Skeletal muscle cell (primary cell): ENCODE measurements around the gene TNNC2.
A peak's percentile ranks its signal among the peaks of the same experiment; 100 is the strongest.
"Not testable (repeated sequence)": the region's sequence is repeated elsewhere in the genome, so short reads cannot be mapped to it uniquely, and the experiment has no call there.

ENCODE experiments used
- DNase-seq: peaks from one replicate; pipeline ENCODE4 v3.0.0-alpha.2; 2010; ENCODE audit warnings: low read depth
- H3K4me3 ChIP-seq: 2 replicates; pipeline ENCODE4 v1.5.1; 2011; ENCODE audit warnings: low read depth, mild to moderate bottlenecking, control low read depth, low read length, moderate library complexity

Gene TNNC2

DNA sequence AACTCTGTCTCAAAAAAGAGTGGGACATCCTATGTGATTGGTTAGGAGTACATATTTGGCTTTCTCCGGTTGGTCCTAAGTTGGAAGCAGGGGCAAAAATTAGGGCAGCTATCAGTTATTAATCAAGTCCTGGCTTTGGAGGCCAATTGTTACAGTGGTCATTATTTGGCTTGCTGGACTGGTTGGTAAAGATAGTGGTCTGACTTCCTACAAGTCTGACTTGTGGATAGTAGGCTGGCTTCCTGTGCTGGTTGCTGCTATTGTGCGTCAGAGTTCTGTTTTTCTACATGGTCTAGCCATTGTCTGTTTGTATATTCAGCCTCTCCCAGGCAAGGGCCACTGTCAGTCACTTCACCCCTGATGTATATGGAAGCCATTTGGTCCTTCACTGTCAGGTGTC lies 23.1 kb upstream of the TNNC2 start:
- no peak overlapping the region for H3K4me3 ChIP-seq
- DNase-seq = no peak

DNA sequence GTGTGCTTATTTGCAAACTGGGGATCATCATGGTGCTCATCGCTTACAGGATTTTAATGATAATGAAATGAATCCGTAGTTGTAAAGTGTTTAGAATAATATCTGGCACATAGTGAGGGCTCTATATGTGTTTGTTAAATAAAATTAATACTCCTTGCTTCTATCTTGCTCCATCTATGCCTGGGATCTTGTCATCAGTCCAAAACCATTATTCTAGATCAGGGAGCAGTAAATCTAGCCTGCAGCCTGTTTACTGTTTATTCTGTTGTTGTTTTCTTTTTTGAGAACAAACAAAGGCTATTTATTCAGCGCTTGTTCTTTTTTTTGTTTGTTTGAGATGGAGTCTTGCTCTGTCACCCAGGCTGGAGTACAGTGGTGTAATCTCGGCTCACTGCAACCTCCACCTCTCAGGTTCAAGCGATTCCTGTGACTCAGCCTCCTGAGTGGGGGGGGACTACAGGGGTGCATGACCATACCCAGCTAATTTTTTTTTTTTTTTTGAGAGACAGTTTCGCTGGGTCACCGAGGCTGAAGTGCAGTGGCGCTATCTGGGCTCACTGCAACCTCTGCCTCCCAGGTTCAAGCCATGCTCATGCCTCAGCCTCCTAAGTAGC lies 22.0 kb upstream of the TNNC2 start:
- H3K4me3 ChIP-seq = no peak overlapping the region
- DNase-seq = no peak

DNA sequence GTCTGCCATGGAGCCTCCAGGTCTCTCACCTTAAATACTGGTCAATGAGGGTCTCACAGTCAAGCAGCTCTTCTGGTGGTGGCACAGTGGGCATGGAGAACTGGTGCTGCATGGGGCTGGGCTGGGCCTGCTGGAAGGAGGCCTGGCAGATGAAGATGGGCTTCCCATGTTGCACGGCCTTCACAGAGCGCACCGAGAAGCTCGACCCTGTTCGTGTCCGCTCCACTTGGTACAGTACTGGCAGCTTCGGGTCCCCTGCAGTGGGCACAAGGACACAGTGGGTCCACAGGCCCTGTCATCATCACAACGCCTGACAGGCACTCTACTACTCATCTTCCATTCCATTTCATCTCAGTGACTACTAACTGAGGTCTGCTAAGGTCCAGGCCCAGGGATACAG lies 21.3 kb upstream of the TNNC2 start:
- DNase-seq = no peak
- H3K4me3 ChIP-seq = no peak overlapping the region

DNA sequence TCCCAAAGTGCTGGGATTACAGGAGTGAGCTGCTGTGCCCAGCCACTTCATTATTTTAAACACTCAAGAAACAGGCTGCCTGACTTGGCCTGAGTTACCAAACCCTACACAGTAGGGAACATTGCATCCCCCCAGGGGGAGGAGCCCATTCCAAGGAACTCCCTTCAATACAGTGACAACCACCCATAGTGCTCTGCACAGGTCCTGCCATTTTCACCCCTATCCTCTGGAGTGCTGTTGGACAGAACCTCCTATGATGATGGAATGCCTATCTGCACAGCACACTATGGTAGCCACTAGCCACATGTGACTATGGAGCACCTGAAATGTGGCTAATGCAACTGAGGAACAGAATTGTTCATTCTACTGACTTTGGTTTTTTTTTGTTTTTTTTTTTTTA lies 18.3 kb upstream of the TNNC2 start:
- DNase-seq = no peak
- no peak overlapping the region for H3K4me3 ChIP-seq

DNA sequence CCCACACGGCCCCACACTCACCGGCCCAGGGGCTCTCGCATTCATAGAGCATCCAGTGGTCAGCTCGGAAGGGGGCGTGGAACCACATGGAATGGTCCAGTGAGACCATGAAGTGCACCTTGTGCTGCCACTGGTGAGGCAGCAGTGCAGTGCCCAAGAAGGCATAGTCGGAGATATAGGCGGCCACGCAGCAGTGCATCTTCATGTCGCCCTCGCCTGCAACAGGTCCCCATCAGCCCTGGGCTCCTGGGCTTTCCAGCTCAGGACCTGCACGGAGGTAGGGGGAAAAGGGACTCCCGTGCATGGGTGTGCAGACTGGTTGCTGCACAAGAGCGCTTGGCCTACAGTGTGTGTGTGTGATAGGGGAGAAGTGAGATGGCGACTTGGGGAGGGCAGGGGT lies 16.4 kb upstream of the TNNC2 start:
- H3K4me3 ChIP-seq = no peak overlapping the region
- no peak for DNase-seq

DNA sequence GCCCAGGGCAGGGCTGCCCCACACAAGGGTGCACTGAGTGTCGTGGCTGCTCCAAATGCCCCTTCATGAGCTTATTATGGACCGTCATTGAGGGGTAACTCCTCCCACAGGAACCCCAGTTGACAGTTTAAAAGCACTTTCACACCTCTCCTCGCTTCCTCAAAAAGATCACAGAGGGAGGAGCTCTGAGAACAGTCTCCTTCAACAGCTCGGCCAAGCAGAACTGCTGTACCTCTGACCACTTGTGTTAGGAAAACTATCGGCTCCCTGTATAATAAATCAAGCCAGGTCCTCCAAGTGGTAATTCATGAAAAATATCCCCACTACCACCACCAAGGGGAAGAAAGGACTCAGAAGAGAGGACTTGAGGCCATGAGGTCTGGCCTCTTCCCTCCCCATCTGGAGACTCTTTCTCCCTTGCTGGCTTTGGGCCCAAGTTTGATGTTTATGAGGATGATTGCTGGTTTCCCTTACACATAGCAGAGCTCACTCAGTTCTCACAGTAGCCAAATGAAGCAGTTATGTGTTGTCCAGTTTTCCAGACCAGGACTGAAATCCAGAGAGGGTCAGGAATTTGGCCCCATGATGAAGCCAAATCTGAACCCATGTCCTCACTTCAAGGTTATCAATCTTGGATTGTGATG lies 15.2 kb upstream of the TNNC2 start:
- no peak overlapping the region for H3K4me3 ChIP-seq
- DNase-seq = no peak

DNA sequence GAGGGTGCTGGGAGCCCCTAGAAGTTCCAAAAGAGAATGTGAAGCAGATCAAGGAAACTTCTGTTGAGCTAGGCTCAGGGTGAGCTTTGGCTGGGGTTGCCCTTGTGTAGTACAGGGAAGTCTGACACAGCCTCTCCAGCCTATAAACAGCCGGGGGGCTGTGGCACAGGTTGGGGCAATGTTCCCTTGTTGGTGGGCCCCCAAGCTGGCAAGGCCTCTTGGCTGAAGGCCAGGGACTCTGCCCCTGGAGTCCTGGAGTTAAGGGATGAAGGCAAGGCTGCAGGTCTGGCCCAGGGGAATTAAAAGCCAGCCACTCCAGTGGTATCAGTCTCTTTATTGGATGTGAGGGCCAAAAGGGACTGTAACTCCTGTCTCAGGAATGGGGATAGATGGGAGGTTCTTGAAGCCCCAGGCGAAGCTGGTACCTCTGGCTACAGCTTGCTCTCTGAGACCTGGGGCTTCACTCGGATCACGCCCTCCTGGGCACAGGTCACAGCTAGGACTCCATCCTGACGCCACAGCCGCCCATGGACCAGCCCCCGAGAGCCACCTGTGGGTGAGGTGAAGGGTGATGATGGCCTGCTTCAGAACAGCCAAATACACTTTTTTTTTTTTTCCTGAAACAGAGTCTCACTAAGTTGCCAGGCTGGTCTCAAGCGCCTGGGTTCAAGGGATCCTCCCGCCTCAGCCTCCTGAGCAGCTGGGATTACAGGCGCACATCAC lies 14.5 kb upstream of the TNNC2 start:
- no peak for DNase-seq
- H3K4me3 ChIP-seq = no peak overlapping the region

DNA sequence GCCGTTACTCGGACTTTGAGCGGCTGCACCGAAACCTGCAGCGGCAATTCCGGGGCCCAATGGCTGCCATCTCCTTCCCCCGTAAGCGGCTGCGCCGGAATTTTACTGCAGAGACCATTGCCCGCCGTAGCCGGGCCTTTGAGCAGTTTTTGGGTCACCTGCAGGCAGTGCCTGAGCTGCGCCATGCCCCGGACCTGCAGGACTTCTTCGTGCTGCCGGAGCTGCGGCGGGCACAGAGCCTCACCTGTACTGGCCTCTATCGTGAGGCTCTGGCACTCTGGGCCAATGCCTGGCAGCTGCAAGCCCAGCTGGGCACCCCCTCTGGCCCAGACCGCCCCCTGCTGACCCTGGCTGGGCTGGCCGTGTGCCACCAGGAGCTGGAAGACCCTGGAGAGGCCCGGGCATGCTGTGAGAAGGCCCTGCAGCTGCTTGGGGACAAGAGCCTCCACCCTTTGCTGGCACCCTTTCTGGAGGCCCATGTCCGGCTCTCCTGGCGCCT lies 13.6 kb upstream of the TNNC2 start:
- DNase-seq = no peak
- no peak overlapping the region for H3K4me3 ChIP-seq

DNA sequence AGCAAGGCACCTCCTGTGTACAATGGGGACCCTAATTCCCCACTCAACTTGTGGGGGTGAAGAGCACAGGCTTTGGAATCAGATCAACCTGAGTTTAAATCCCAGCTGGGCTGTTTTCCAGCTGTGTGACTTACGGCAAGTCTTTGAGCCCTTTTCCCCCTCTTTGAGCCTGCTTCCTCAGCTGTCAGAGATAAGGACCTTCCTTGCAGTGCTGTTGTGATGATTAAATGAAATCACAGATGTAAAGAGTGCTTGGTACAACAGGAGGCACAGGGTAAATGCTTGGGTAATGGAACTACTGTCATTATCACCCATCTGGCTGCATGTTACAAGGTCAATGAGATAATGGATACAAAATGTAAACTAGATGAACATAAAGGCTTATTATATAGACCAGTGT lies 9.7 kb upstream of the TNNC2 start:
- no peak for DNase-seq
- H3K4me3 ChIP-seq = no peak overlapping the region

DNA sequence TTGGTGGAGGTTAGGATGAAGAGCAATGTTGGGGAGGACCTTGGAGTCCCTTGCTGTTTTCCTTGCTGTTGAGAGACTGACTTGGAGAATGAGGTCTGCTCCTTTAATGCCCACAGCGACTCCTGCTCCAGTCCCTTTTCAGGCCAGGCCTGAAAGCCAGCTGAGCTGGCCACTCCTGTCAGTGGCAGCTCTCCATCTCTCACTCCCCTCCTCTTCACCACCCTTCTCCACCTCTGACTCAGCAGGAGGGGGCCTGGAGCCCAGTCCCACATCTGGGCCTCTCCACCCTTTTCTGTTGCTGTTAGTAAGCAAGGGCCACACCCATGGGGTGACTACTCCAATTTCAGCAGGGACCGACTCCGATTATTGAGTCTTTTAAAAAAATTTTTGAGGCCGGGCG lies 8.7 kb upstream of the TNNC2 start:
- no peak for DNase-seq
- H3K4me3 ChIP-seq = no peak overlapping the region

DNA sequence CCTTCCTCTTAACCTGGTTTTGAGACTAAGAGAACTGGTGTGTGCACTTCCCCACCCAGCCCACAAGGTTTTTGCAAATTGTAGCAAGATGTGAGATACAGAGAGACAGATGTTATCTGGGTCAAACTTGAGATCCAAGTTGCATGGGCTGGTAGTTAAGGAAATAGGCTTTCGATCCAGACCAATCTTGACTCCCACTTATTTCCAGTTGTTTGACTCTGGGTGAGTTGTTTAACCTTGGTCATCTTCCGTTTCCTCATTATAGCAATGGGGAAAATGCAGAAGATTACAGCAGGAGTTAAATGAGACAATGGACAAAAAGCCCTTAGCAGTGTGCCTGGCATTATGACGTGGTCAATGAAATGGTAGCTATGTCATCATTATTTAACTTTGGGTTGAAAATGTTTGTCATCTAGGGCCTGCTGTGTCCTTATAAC lies 8.2 kb upstream of the TNNC2 start:
- no peak for DNase-seq
- H3K4me3 ChIP-seq = peak overlapping the region; percentile 74

DNA sequence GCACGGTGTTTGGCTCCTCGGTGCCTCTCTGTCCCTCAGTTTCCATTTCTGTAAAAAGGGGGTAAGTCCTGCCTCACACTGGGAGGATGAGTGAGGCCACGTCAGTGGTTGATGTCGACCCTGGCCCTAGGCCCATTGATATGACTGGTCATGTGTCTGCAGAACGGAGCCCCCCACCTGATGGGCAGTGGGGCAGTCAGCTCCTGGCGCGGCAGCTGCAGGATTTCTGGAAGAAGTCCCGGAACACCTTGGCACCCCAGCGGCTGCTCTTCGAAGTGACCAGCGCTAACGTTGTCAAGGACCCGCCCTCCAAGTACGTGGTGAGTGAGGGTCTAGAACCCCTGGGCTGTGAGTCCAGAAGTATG lies 7.7 kb upstream of the TNNC2 start:
- no peak for DNase-seq
- H3K4me3 ChIP-seq = peak overlapping the region; percentile 74

DNA sequence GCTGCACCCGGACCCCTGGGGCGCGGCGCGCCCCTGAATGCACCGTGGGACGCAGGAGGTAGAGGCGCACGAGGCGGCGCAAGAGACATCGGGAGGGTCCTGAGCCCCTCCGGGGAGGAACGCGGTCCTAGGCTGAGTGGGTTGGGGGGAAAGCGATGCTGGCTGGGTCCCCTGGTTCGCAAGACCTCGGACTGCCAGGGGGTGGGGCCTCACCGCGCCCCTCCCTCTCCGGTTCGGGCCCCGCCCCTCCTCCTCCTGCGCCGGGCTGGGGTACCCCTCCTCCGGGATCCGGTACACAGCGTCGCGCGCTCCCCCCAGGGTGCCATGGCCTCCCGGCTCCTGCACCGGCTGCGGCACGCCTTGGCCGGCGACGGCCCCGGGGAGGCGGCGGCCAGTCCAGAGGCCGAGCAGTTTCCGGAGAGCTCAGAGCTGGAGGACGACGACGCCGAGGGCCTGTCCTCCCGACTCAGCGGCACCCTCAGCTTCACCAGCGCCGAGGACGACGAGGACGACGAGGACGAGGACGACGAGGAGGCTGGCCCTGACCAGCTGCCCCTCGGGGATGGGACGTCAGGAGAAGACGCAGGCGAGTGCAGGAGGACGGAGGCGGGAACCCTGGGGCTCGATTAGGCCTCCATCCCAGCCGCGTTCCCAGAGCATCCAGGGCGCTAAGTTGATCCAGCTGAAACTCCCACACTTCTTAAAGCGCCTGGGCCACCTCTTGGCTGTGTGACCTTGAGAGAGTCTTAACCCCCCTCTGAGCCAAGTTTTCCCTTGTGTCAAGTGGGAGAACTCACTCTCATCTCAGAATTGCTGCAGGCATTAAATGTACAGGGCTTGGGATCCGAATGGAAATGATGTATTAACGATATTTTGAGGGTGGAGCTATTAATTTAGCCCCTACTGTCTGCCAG lies 7.0 kb upstream of the TNNC2 start:
- no peak for DNase-seq

DNA sequence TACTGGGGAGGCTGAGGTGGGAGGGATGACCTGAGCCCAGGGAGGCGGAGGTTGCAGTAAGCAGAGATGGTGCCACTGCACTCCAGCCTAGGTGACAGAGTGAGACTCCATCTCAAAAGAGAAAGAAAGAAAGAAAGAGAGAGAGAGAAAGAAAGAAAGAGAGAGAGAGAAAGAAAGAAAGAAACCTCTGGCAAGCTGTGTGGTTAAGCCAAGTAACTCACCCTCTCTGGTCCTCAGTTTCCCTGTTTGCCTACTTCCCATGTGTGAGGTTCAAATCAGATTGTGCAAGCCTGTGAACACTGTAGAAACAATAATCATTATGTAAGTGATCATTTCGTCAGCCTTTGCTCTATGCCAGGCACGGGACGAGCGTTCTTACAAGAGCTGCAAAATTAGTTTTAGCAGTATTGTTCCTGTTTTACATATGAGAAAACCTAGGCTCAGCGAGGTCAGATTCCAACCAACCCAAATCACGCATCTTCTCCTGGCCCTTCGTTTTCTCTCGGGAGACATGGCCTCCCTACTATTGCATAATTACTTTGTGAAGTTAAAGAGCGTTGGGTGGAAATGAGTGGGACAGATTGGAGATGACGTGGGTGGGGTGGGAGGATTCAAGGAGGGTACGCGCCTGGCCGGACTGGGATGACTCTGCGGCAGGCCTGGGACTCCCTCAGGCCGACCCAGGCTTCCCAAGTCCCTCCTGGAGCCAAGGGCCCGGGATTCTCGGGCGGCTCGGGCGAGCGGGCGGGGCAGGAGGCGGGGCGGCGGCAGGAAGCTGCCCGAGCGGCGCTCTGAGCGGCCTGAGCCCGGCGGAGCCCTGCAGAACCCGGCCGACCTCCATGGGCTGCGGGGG lies 6.1 kb upstream of the TNNC2 start, which contains the start of gene SNX21:
Gene SNX21, plus strand, starts transcription at position 770 of the 853 bp plus-strand sequence. CDS start 121 bp downstream, outside the sequence.
- peak within 1 kb of the TSS; percentile 74 for H3K4me3 ChIP-seq

More for the DNA sequence above, 7.0 kb upstream of the TNNC2 start:
- peak overlapping the region; percentile 74 for H3K4me3 ChIP-seq

DNA sequence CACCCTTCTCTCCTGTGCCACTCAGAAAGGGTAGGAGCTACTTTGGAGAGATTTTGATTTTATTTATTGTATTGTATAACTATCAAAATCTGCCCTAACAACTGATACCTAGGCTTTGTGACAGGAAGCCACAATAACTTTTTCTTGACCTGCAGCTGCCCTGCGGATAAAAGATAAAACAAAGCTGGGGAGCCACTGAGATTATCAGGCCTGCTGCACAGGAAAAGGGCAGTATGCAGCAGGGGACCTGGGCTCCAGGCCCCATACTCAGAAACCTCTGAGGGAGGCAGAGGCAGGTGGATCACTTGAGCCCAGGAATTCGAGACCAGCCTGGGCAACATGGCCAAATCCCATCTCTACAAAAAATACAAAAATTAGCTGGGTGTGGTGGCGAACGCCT lies 5.5 kb upstream of the TNNC2 start:
- H3K4me3 ChIP-seq = no peak overlapping the region
- no peak for DNase-seq

More for the DNA sequence above, 6.1 kb upstream of the TNNC2 start, which contains the start of gene SNX21:
- DNase-seq = peak; percentile 87

DNA sequence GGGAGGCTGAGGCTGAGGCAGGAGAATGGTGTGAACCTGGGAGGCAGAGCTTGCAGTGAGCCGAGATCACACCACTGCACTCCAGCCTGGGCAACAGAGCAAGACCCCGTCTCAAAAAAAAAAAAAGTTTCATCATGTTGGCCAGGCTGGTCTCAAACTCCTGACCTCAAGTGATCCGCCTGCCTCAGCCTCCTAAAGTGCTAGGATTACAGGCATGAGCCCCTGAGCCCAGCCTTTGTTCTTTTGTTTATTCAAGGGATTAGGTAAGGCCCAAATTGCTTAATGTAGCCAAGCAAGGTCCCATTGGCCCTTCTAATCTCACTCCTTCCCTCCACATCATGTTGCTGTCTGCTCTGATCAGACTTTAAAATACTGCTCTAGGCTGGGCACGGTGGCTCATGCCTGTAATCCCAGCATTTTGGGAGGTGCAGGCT lies 2.6 kb upstream of the TNNC2 start:
- H3K4me3 ChIP-seq, DNase-seq: not testable (repeated sequence)

DNA sequence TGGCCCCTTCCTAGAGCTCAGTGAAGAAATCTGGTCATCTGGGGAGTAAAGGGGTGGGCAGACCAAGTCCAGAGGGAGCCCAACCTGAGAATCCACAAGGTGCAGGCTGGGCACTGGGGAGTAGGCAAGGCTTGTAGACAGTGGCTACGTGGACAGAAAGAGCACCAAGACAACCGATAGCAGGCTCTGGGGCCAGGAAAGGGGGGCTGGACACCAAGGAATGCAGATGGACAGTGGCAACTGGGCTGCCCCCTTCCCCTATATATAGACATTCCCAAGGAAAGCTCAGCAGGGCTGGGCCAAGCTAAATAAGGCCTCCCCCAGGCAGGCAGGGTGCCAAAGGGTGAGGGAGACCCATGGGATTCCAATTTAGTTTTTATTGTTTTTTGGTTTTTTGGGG lies 1.5 kb upstream of the TNNC2 start:
- DNase-seq = no peak

DNA sequence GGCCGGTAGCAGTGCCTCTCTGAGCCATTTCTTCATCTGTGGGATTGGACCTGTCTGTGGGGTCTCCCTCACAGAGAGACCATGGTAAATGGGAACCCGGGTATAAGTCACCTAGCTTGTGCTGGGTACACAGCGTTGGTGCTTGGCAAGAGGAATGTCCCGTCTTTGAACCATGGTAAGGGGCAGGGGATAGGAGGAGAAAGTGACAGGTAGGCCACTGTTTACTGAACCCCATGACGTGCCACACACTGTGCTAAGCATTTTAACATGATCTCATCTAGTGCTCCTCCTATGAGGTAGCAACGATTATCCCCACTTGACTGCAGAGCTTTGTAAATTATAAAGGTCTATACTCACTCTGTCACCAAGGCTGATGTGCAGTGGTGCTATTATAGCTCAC lies 600 bp upstream of the TNNC2 start:
- no peak for DNase-seq
- H3K4me3 ChIP-seq = no peak overlapping the region

More for the DNA sequence above, 1.5 kb upstream of the TNNC2 start:
- H3K4me3 ChIP-seq = no peak overlapping the region
